ENCODE measurements around the gene PKNOX2. TPM values are rescaled to one million over a fixed set of nuclear protein-coding genes. Genes with fewer than 3 reads are reported as not detected.

PKNOX2 gene
- total RNA-seq, 1 experiment from 2014 or later, result 3.7 TPM

DNA sequence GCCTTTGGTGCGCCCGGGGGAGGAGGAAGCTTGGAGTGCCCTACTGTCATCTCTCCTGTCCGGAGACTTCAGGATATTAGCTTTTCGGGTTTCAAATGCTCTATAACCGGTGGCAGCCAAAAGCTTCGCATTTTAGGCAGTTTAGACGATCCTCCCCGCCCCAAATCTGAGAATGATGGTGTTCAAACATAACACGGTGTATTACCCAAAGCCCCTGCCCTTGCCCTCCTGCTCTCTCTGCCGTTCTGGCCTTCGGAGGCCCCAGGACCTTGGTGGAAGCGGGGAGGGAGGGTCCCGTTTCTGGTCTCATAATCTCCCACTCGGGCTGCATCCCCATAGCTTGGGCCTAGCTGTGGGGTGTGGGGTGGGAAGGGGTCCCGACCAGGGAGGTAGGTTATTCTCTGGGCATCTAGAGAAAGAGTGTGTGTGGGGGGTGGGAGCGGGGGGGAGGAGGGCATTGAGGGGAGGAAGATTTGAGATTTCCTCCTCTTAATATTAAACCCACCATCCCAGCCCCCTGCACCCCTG is 2.3 kb downstream of the PKNOX2 start:
- Mint-ChIP-seq H3K4me1 (peaks cover 79% of the 10 kb centered on the region), H3K27ac (no peak overlapping the region), H3K27me3 (ENCODE audit: low read depth) (peaks cover 70% of the 10 kb centered on the region), H3K36me3 (no peaks in the 10 kb centered on the region), H3K9me3 (no peaks in the 10 kb centered on the region), H3K4me3 (peak overlapping the region; percentile 63)
- CTCF ChIA-PET, result interaction anchor here (0.6 to 7.1 kb wide), 10 partner anchors 25 to 262 kb away, joined by 3 to 75 read pairs (median 8); no protein-coding TSS in a partner anchor
- POLR2A ChIA-PET, result no interaction called here
- TF ChIP-seq, protein P1, sequence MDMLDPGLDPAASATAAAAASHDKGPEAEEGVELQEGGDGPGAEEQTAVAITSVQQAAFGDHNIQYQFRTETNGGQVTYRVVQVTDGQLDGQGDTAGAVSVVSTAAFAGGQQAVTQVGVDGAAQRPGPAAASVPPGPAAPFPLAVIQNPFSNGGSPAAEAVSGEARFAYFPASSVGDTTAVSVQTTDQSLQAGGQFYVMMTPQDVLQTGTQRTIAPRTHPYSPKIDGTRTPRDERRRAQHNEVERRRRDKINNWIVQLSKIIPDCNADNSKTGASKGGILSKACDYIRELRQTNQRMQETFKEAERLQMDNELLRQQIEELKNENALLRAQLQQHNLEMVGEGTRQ (CRISPR knock-in tag; IDR thresholded peaks at IDR 0.05), result no peak
- TF ChIP-seq JUN (CRISPR knock-in tag; IDR thresholded peaks at IDR 0.05), result no peak
- ATAC-seq, result no peak
- DNase-seq (ENCODE audit: low spot score), result no peak

DNA sequence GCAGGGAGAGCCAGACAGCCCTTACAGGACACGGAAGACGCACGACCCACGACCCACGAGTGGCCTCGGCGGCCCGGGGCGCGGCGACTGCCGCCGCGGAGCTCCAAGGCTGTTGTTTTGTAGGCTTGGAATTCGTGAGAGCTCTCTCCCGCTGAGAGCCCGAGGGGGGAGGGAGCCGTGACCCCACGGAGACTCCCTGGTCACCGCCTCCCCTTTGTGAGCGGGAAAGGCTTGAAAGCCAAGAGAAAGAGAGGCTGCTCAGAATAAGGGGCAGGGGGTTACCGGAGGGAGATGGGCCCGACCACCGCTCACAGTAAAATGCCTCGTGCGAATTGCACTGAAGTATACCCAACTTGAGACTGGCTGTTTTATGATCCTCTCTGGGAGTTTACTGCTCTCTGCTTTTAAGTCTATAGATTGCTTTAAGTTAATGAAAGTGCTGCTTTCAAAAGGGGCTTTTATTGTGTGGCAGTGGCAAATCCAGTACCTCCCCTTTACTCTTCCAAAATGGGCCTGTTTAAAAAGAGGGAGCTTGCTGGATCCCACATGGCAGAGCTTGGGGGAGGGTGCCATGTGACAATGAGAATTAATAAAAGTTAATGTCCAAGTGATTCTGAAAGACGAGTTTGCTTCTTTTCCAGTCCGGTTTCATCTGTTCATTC is 2.9 kb downstream of the PKNOX2 start:
- H3K27ac Mint-ChIP-seq, result no peak overlapping the region

DNA sequence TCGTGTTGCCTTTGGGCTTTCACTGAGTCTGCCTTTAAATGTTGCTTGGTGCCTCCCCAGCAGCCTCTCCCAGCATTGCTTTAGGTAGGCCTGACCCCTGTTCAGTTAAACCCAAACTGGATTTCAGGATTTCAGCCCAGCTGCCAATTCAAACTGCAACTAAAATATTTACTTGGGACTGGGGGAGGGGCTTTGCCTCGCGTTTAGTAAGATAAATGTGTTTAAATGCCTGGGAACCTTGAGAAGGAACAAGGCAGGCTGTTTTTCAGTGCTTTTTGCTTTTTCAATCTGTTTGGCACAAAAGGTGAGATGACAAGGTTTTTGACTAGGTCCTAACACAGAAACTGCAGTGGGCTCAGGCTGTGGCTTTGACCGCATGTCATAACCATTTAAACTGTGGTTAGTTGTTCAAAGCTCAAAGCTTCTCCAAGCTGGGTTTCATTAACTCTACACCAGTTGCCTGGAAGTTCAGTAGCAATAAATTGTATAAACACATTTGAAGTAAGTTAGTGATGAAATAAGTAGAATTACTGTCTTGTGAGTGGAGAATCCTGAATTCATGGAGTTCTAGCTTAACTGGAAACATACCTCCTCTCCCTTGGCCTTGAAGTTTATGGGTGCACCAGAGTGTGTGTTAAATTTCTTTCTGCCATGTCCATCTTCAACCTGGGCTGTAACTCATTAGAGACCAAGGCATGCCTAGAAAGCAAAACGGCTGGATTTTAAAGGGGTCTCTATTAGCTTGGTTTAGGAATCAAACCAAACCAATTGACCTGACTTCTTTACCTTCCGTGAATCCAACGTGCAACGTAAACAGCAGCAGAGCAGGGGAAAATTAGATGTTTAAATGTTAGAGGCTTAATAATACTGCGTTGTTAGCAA is 3.6 kb downstream of the PKNOX2 start:
- peak overlapping the region; percentile 63 for H3K4me3 Mint-ChIP-seq
- H3K4me1 Mint-ChIP-seq, result peaks cover 69% of the 10 kb centered on the region
- no peak for TF ChIP-seq JAZF1 (CRISPR knock-in tag; IDR thresholded peaks at IDR 0.05)
- H3K9me3 Mint-ChIP-seq, result no peaks in the 10 kb centered on the region
- ChIA-PET POLR2A (no interaction called here), CTCF (interaction anchor here (2.0 to 7.1 kb wide), 5 partner anchors 26 to 261 kb away, joined by 7 to 75 read pairs (median 22); no protein-coding TSS in a partner anchor)
- H3K27me3 Mint-ChIP-seq (ENCODE audit: low read depth), result peaks cover 79% of the 10 kb centered on the region
- H3K27ac Mint-ChIP-seq, result no peak overlapping the region
- ATAC-seq (no peak), DNase-seq (ENCODE audit: low spot score) (no peak)
- H3K36me3 Mint-ChIP-seq, result no peaks in the 10 kb centered on the region

More for the DNA sequence above, 2.9 kb downstream of the PKNOX2 start:
- no peak for ATAC-seq
- peaks cover 77% of the 10 kb centered on the region for H3K4me1 Mint-ChIP-seq
- CTCF ChIA-PET, result interaction anchor here (0.6 to 7.1 kb wide), 9 partner anchors 26 to 262 kb away, joined by 3 to 75 read pairs (median 7); no protein-coding TSS in a partner anchor
- peaks cover 74% of the 10 kb centered on the region for H3K27me3 Mint-ChIP-seq (ENCODE audit: low read depth)
- no peak for TF ChIP-seq ZNF671 (CRISPR knock-in tag; IDR thresholded peaks at IDR 0.05)
- peak; percentile 50; the same call in 1 of the 2 replicates for TF ChIP-seq FOXP1 (CRISPR knock-in tag; IDR thresholded peaks at IDR 0.05; ENCODE audit: borderline replicate concordance)
- TF ChIP-seq, protein P2, sequence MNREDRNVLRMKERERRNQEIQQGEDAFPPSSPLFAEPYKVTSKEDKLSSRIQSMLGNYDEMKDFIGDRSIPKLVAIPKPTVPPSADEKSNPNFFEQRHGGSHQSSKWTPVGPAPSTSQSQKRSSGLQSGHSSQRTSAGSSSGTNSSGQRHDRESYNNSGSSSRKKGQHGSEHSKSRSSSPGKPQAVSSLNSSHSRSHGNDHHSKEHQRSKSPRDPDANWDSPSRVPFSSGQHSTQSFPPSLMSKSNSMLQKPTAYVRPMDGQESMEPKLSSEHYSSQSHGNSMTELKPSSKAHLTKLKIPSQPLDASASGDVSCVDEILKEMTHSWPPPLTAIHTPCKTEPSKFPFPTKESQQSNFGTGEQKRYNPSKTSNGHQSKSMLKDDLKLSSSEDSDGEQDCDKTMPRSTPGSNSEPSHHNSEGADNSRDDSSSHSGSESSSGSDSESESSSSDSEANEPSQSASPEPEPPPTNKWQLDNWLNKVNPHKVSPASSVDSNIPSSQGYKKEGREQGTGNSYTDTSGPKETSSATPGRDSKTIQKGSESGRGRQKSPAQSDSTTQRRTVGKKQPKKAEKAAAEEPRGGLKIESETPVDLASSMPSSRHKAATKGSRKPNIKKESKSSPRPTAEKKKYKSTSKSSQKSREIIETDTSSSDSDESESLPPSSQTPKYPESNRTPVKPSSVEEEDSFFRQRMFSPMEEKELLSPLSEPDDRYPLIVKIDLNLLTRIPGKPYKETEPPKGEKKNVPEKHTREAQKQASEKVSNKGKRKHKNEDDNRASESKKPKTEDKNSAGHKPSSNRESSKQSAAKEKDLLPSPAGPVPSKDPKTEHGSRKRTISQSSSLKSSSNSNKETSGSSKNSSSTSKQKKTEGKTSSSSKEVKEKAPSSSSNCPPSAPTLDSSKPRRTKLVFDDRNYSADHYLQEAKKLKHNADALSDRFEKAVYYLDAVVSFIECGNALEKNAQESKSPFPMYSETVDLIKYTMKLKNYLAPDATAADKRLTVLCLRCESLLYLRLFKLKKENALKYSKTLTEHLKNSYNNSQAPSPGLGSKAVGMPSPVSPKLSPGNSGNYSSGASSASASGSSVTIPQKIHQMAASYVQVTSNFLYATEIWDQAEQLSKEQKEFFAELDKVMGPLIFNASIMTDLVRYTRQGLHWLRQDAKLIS (CRISPR knock-in tag; IDR thresholded peaks at IDR 0.05; ENCODE audit: borderline replicate concordance), result no peak
- peak; percentile 46; the same call in 1 of the 2 replicates for TF ChIP-seq FOXK1 (CRISPR knock-in tag; IDR thresholded peaks at IDR 0.05)
- no peak for TF ChIP-seq IRF2 (CRISPR knock-in tag; IDR thresholded peaks at IDR 0.05; ENCODE audit: borderline replicate concordance, low read depth)
- 0 out of 2 replicates have a peak, but pooled peaks have one; percentile 19 for TF ChIP-seq SP1 (CRISPR knock-in tag; conservative IDR thresholded peaks at IDR 0.05)
- TF ChIP-seq SMAD3 (CRISPR knock-in tag; IDR thresholded peaks at IDR 0.05; ENCODE audit: borderline replicate concordance), result no peak
- TF ChIP-seq JUN (CRISPR knock-in tag; IDR thresholded peaks at IDR 0.05), result no peak
- TF ChIP-seq, protein P3, sequence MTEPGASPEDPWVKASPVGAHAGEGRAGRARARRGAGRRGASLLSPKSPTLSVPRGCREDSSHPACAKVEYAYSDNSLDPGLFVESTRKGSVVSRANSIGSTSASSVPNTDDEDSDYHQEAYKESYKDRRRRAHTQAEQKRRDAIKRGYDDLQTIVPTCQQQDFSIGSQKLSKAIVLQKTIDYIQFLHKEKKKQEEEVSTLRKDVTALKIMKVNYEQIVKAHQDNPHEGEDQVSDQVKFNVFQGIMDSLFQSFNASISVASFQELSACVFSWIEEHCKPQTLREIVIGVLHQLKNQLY (CRISPR knock-in tag; IDR thresholded peaks at IDR 0.05), result no peak
- H3K4me3 Mint-ChIP-seq, result peak overlapping the region; percentile 63
- peak; percentile 69 for DNase-seq (ENCODE audit: low spot score)
- H3K9me3 Mint-ChIP-seq, result no peaks in the 10 kb centered on the region
- no peaks in the 10 kb centered on the region for H3K36me3 Mint-ChIP-seq
- POLR2A ChIA-PET, result no interaction called here

Data from WTC11 (cell line).